Colon (tissue), 2 donors: ENCODE measurements around the gene JMJD6.
"Not testable (repeated sequence)": the region's sequence is repeated elsewhere in the genome, so short reads cannot be mapped to it uniquely, and the experiment has no call there.

Source experiments
- FAIRE-seq: peaks from 2 replicates; lab custom pipeline; 2012; peaks lifted over from hg19 to GRCh38; lab: Jason Lieb, UNC
- donor health status: control.
- donor health status: control.

Gene JMJD6

DNA sequence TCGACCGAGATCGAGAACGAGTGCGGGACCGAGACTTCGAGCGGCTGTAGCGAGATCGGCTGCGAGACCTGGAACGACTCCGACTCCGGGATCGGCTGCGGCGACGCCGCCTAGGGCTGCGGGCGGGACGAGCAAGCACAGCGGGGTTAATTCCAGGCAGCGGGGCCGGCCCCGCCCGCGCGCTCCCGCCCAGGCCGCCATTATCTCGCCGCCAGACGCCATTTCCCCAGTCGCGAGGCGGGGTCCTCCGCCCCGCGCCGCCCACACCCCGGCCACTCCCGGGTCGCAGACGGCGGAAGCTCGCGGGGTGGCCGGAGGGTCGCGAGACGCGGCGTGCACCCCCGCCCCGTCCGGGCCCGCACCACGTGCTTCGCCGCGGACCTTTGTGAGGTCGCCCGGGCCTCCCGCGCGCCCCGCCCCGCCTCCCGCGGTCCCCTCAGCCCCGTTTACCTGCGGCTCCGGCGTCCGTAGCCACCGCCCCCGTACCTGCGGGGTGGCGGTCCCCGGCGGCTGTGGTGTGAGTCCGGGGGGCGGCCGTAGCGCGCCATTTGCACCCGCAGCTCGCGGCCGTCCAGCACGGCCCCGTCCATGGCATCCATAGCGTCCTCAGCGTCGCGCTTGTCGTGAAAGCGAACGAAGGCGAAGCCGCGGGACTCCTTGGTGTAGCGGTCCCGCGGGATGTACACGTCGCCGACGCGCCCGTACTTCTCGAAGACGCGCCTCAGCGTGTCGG, 10.1 kb upstream of the JMJD6 start:
- FAIRE-seq: no peak

DNA sequence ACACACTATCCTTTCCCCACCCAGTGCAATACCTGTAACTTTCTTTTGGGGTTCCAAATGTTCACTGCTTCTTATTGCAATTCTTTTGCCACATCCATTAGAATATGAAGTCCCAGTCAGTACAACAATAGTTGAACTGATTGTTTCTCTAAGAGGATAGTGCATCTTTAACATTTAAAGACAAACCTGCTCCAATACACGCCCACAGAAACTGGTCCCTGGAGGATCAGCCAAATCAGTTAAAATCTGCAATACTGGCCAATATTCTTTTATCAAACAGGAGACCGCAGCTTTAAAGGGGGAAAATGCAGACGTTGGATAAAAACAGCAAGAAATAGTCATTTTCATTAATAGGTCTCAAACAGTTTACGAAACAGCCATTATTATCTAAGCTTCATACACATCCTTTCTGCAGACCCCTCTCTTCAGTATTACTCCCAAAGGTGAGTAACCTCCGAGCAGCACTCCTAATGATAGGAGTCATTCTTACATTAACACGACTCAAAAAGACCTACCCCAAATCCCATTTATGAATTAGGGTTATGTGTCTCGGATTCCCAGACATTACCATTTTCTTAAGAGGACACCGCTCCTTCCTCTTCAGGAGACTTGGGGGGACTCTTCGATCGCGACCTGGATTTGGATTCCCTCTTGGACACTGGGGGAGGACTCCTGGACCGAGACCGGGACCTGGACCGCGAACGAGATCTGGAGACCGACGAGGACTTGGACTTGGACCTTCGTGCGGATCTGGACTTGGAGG, 9.4 kb upstream of the JMJD6 start:
- FAIRE-seq: no peak

DNA sequence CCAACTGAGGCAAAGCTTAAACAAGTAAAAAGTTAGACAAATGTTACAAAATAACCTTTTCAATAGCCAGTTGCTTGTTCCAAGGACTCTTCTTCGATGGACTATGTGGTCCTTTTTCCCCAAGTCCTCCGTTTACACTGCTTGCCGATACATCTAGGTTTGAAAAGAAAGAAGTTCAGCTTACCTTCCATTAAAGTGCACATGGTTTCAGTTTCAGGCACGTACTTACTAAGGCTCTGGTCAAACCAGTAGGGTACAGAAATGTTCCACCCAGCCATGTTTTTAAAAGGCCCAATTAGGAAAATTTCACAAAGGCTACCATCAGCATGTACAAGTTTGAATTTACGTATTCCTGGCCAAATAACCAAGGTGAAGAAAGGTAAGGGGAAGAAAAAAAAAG, 8.6 kb upstream of the JMJD6 start:
- FAIRE-seq: no peak

DNA sequence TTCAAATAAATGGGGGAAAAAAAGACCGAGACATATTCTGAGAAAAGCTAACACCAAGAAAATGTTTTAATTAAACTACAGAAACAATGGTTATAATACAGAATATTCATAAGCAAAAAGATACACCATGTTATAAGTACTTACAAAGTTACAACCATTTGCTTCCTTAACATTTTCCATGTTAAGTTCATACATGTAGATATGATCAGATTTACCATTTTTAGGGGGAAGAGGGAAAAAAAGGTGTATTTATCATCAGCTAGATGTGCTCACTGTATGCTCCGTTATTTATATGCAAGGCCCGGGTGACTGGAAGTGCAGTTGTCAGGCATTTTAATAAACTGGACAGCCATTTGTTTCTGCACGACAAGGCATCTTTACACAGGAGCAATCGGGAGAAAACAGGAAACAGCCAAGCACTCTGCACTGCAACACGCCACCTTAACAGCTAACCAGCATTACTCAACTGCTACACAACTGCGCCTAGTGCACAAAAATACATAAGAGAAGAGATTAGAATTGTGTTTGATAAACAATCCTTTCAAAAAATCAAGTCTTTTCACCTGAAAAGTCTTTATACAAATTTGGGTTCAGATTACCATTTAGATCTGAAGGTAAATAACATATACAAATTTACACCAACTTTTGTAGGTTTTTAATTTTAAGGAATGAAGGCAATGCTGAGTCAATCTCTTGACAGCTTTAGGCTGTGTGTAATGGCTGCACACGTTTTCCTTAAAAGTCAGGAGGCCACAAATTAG, 7.9 kb upstream of the JMJD6 start:
- no peak for FAIRE-seq

DNA sequence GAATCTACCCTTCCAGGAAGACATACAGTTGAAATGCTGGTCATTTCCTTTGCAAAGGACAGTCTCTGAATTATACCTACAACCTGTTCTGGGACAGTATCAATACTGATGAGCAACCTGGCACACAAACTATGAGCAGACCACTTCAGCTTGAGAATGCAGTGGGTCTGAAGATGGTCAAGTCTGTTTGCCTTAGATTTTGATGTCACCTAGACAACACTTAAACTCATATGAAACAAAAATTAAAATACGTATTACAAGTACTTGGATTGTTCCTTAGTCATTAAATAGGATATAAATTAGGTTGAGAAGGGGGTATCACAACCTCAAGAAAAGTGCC, 7.2 kb upstream of the JMJD6 start:
- no peak for FAIRE-seq

DNA sequence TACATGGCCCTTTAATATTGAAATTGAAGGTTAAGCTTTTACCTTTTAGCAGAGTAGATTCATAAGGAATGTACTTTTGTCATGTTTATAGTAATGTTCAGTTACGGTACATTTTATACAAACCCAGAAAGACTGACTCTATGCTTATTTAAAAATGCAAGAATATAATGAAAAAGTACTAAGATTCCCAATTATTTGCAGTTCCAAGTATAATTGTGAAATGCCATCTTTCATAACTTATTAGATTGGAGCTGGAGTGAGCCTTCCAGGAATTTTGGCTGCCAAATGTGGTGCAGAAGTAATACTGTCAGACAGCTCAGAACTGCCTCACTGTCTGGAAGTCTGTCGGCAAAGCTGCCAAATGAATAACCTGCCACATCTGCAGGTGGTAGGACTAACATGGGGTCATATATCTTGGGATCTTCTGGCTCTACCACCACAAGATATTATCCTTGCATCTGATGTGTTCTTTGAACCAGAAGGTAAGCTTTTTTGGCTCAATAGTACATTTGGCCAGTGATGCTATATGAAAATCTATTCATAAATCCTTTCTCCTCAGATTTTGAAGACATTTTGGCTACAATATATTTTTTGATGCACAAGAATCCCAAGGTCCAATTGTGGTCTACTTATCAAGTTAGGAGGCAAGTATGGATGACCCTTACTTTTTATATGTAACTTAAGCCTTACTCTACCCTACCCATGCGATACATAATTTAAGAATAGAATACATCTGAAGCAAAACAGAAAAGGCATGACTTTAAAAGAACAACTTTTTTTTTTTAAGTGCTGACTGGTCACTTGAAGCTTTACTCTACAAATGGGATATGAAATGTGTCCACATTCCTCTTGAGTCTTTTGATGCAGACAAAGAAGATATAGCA, 6.6 kb upstream of the JMJD6 start:
- FAIRE-seq: no peak

DNA sequence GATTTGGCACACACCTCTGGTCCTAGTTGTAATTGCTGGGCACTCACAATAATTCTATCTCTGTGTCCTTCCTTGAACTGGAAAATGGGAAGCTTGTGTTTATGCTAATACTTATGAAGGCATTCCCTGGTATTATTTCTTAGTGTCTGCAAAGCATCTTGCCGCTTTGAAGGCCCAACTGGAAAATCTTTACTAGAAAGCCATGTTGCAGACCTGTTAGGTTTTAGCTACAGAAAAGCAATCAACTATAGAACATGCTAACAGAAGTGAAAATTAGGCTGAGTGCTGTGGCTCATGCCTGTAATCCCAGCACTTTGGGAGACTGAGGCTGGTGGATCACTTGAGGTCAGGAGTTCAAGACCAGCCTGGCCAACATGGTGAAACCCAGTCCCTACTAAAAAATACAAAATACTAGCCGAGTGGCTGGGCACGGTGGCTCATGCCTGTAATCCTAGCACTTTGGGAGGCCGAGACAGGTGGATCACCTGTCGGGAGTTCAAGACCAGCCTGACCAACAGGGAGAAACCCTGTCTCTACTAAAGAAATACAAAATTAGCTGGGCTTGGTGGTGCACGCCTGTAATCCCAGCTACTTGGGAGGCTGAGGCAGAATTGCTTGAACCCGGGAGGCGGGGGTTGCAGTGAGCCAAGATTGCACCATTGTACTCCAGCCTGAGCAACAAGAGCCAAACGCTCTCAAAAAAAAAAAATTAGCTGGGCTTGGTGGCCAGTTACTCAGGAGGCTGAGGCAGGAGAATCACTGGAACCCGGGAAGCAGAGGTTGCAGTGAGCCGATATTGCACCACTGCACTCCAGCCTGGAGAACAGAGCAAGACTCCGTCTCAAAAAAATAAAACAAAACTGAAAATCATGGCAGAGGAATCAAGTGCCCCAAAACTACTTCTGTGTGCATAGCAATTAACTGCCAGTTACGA, 5.7 kb upstream of the JMJD6 start:
- not testable (repeated sequence) for FAIRE-seq

DNA sequence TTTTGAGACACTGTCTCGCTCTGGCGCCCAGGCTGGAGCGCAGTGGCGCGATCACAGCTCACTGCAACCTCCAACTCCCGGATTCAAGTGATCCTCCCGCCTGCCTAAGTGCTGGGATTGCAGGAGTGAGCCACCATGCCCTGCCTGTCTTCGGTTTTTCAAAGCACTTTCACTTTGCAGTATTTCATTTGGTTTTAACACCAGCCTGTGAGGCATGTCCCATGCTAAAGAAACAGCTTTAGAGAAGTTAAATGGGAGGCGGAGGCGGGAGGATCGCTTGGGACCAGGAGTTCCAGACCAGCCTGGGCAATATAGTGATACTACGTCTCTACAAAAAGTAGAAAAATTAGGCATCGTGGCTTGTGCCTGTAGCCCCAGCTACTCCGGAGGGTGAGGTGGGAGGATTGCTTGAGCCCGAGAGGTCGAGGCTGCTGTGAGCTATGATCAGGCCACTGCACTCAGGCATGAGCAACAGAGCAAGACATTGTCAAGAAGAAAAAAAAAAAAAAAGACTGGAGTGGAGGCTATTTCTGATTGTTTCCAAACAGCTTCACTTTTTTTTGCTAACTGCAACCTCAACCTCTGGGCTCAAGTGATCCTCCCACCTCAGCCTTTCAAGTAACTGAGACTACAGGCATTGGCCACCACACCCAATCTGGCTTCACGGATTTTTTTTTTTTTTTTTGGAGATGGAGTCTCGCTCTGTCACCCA, 1.5 kb upstream of the JMJD6 start:
- FAIRE-seq: no peak

DNA sequence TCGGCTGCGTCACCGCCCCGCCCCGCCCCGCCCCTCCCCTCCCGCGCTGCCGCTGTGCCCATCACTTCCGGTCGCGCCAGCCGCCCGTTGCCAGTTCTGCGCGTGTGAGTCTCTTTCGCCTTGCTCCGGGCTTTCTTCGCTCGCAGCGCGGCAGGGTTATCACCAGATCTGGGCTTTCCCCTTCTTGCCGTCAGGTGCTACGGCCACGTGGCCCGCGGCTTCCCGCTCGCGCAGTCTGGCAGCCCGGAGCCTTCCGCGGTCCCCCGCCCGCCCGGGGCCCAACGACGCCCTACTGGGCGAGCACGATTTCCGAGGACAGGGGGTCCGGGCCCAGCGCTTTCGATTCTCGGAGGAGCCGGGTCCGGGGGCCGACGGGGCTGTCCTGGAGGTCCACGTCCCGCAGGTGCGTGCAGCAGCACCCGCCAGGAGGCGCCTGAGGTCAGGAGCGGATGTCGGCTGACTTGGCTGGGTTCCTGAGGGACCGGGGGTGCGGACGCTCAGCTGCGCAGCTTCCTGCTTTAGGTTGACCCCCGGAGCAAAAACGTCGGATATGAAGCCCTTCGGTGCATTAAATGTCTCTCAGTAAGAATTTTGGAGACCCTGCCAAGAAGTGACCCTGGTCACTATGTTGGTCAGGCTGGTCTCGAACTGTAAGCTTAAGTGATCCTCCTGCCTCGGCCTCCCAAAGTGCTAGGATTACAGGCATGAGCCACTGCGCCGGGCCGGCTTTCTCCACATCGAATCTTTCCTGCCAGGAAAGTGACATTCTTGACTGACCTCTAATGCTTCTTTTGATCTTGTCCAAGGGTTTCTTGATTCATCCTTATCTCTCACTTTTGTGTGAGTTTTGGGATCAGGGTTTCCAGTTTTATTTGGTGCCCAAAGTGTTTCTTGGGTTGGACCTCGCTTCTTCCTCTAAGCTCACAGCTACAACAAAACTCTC, 641 bp upstream of the JMJD6 start, which contains the start of gene METTL23:
METTL23 (plus strand) TSS at position 64 of the 943 bp plus-strand sequence. CDS start 2,872 bp downstream, outside the sequence.
- no peak for FAIRE-seq

DNA sequence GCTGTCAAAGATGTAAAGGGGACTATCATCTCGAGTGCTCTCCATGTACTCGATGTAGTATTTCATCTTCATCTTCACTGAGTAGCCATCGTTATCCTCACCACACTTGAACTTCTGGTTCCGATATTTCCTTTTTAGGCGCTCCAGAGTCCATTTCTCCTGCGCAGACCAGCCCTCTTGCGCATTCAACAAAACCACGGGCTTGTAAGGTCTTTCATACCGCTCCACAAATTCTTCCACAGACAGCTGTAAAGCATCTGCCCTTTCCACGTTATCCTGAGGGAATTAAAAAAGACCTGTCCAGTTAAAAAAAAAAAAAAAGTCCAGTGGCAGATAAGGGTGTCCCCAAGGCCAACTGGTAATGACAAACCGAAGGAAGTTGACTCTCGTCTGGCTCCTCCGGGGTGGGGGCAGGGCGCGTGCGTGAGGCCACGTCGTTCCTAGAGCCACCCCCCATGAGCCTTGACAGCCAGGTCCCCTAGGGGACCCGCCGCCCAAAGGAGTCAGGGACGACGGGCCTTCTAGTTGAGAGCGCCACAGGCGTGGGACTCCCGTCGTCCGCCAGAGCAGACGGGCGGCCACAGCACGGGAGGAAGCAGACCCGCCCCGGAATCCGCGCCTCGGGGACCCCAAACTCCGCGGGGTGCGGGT, 701 bp downstream of the JMJD6 start:
- FAIRE-seq: no peak

DNA sequence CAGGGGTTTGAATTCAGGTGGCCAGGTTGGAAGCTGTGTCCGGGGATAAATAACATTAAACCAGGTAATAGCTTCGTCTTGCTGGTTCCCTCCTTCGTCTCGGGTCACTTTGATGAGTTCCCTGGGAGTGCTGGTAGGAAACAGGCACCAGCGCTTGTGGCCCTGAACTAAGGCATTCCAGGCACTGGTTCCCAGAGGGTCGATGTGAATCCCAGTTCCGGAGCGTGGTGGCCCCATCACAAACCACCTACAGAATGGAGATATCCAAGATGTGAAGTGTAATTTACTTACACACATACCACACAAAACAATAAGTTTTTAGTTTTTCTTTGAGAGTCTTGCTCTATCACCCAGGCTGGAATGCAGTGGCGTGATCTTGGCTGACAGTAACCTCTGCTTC, 2.6 kb downstream of the JMJD6 start:
- FAIRE-seq: no peak

DNA sequence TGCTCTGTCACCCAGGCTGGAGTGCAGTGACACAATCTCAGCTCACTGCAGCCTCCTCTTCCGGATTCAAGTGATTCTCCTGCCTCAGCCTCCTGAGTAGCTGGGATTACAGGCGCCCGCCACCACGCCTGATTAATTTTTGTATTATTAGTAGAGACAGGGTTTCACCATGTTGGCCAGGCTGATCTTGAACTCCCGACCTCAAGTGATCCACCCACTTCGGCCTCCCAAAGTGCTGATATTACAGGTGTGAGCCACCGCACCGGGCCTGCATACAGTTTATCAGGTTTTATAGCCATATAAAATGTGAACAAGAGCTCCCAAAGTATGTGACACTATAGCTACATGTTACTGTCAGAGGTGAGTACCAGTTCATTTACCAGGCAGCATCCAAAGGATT, 3.4 kb downstream of the JMJD6 start:
- not testable (repeated sequence) for FAIRE-seq

DNA sequence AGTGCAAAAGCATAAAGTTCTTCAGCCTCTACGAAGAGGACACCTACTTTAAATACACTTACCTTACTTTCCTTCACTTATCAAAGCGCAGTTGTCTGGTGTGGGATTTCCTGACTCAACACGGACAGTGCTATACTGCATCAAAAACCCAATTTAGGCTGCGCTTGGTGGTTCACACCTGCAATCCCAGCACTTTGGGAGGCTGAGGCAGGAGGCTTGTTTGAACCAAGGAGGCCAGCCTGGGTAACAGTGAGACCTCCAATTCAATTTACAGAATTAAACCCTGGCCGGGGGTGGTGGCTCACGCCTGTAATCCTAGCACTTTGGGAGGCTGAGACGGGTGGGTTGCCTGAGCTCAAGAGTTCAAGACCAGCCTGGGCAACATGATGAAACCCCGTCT, 4.1 kb downstream of the JMJD6 start:
- FAIRE-seq: no peak

DNA sequence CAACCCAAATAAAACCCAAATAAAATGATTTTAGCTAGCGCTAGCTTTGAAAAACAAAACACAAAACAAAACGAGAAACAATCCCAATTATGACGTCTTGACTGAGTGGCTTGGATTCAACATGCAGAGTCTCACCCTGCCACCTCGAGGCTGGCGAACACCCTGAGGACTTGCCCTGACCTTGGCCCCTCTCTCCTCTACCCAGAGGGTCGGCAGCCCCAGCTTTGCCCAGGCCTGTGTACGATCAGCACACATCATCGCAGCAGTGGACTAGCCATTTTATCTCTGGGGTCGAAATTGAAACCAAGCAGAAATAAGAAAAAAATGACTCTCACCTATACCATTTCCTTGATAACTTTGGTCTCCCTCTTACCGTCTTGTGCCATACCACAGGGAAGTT, 4.9 kb downstream of the JMJD6 start:
- FAIRE-seq: no peak

DNA sequence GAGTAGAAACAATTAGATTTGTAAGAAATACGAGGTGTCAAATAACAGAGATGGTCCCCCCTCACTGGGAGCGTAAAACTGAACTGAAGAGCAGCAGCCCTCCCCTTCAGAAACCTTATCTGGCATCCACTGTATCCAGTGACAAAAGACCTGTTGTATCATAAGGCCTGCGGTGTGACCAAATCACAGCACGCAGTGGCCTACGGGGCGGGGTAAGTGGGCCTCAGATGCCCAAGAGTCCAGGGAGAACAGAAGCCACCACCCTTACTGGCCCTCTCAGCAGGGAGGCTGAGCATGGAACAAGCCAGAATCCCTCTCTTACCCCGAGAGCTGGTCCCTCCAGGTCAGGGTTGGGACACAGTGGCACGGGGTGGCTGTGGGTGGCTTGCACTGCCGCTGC, 5.5 kb downstream of the JMJD6 start:
- FAIRE-seq: no peak

DNA sequence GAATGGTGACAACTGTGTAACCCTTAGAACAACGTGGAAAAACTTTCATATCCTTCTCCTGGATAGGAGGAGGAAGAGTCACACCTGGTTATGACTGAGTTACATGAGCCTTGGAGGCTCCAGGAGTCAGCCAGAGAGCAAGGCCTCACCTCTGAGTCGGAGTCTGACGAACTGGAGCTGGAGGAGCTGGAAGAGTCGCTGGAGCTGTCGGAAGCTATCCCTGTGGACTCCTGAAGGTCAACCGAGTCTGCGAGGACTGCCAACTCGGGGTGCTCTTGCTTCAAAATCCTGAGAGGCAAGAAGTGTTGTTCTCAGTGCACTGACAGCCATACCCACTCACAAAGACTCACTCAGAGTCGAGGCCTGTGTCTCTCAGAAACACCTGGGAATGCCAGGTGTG, 6.2 kb downstream of the JMJD6 start:
- FAIRE-seq: no peak

DNA sequence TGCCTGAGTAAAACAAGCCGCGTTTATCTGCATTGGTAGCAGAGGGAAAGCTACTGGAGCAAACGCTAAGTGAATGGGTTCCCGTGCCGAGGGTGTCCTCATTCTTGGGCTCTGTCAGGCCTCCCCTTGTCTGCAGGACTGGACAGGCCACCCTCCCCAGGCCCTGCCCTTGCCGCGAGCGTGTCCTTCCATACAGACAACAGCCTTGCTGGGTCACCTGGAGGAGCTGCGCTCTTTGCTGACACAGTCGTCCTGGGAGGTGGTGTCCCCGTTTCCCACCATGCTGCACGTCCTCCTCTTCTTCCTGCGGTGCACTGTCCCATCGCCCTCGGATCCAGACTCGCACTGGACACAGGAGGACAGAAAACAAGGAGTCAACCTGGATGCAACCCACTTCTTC, 7.9 kb downstream of the JMJD6 start:
- no peak for FAIRE-seq

DNA sequence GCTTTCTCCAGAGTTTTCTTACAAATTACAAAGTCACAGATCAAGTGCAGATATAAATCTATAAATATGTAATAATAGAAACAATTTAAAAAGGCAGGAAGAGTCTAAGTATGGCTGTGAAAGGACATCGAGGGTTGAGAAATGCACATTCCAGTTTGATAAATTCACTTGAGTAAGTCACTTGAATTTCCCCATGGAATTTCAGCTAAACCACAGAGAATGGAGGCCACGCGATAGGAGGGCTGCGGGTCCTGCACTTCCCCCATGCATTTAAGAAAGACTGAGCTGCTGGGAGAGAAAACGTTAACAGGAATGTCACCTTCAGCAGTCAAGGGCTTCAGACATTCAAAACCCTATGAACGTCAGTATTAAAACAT, 9.6 kb downstream of the JMJD6 start:
- no peak for FAIRE-seq
